Hindlimb muscle (tissue), 1 donor: Measurements from ENCODE around the gene CD6. TPM values are rescaled to one million over a fixed set of nuclear protein-coding genes. Genes with fewer than 3 reads are reported as not detected.
"Not testable (repeated sequence)": the region's sequence is repeated elsewhere in the genome, so short reads cannot be mapped to it uniquely, and the experiment has no call there.

Source experiments
- DNase-seq: peaks from one replicate; pipeline ENCODE4 v3.0.0-alpha.2; 2013
- polyA plus RNA-seq: library from polyadenylated mRNA; unstranded; fragments of 120-200 nt; gene quantifications from one replicate; pipeline ENCODE4 v1.2.1, GENCODE V29; 2013; ENCODE audit not compliant: insufficient read length

The CD6 gene
- polyA plus RNA-seq, 1 donor, result 0.40 TPM

- no peak for DNase-seq
These were observed 18.7 kb upstream of the CD6 start for GRCh38 chr11:60952742-60953170.

- no peak for DNase-seq
These were observed 17.7 kb upstream of the CD6 start for GRCh38 chr11:60953781-60954180.

GRCh38 chr11:60954421-60954820 is 17.1 kb upstream of the CD6 start:
- no peak for DNase-seq

GRCh38 chr11:60955571-60955970 is 15.9 kb upstream of the CD6 start:
- DNase-seq, result no peak

DNA sequence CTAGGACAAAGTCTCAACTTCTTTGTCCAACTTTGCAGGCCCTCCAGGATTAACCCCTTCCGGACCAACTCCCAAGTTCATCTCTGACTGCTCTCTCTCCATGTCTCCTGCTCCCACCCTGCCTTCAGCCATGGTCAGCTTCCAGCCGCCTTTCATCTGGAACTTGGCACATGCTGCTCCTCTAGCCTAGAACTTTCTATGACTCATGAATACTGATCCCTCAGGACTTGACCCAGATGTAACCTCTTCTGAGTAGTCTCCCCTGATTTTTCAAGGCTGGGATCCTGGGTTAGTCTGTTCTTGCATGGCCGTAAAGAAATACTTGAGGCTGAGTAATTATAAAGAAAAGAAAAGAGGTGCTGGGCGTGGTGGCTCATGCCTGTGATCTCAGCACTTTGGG is 14.3 kb upstream of the CD6 start:
- no peak for DNase-seq

GRCh38 chr11:60959431-60959830 is 12.0 kb upstream of the CD6 start:
- no peak for DNase-seq

GRCh38 chr11:60960405-60960804 is 11.1 kb upstream of the CD6 start:
- no peak for DNase-seq

- no peak for DNase-seq
These were observed 6.7 kb upstream of the CD6 start for GRCh38 chr11:60964801-60965200.

- no peak for DNase-seq
These were observed 4.6 kb upstream of the CD6 start for GRCh38 chr11:60966890-60967289.

- no peak for DNase-seq
These were observed 3.3 kb upstream of the CD6 start for GRCh38 chr11:60968223-60968622.

DNA sequence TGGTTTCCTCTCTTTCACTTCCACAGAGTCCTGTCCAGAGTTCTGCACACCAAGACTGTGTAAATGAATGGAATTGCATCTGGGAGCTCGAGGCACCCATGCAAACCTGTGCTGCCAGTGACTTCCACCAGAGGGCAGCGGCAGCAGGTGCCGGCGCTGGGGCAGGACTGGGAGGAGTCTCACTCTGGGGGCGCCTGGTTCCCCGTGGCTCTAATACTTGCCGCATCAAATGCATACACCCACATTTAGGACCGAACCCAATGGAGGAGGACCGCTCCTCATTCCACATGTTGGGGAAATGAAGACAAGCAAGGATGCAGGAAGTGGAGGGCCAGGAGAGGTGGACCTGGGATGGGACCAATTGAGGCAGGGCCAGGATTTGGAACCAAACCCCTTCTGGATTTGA is 1.1 kb upstream of the CD6 start:
- DNase-seq, result no peak

DNA sequence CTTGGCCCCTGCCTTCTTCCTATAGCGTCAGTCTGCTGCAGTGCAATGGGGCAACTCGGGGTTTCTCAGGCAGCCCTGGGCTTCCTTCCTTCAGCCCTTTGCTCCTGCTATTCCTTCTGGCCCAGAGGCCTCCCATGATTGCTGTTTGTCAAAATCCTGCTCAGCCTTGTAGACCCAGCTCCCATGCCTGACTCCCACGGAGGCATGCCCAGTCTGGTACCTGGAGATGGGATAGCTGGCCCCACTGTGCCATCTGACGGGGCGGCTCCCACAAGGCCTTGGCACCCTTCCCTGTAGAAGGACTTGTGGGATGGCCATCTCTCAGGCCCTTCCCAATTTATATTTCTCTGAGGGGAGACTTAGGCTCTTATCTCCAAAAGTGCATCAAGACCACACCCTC is 590 bp upstream of the CD6 start:
- no peak for DNase-seq

DNA sequence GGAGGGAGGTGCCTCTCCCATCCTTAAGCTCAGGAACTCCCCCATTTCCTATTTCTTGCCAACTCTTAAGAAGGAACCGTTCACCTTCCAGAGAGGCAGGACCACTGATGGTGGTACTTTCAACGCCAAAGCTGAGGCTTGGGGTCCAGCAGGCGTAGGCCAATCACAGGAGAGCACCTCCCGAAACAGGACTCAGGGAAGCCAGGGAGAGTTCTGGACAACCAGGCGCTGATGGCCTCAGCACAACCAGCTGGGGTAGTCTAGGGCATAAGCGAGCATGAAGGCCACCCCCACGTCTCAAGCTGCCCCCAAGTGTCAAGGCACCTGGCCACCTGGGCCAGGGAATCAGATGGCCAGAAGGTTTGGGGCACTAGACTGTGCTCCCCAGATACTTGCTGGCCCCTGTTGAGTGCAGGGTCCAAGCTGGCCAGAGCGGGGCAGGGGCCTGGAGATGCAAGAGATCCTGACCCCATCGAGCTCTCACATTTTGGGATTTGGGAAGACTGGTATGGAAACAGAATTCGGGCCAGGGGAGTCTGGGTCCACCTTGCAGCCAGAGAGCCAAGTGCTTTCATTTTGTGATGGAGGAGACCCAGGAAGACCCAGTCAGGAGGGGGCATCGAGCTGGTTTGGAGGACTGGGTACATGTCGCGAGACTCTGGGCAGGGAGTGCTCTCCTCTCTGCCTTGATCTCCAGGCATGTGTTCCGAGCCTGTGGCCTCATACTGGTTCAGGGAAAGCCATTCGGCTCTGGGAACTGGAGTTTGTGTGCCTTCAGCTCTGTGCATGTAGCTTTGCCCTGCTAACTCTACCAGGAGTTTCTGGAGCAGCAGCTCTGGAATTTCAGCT is 926 bp downstream of the CD6 start:
- no peak for DNase-seq

- DNase-seq, result no peak
These were observed 2.2 kb downstream of the CD6 start for GRCh38 chr11:60973699-60974098.

- not testable (repeated sequence) for DNase-seq
These were observed 2.8 kb downstream of the CD6 start for GRCh38 chr11:60974316-60974715.

- no peak for DNase-seq
These were observed 3.2 kb downstream of the CD6 start for GRCh38 chr11:60974726-60975125.

- no peak for DNase-seq
These were observed 5.7 kb downstream of the CD6 start for GRCh38 chr11:60977224-60977623.

GRCh38 chr11:60977836-60978235 is 6.4 kb downstream of the CD6 start:
- no peak for DNase-seq

GRCh38 chr11:60978546-60979380 is 7.3 kb downstream of the CD6 start:
- no peak for DNase-seq

GRCh38 chr11:60981515-60981914 is 10.0 kb downstream of the CD6 start:
- no peak for DNase-seq

GRCh38 chr11:60982184-60982583 is 10.7 kb downstream of the CD6 start:
- DNase-seq, result no peak

- DNase-seq, result no peak
These were observed 12.7 kb downstream of the CD6 start for GRCh38 chr11:60984149-60984548.

DNA sequence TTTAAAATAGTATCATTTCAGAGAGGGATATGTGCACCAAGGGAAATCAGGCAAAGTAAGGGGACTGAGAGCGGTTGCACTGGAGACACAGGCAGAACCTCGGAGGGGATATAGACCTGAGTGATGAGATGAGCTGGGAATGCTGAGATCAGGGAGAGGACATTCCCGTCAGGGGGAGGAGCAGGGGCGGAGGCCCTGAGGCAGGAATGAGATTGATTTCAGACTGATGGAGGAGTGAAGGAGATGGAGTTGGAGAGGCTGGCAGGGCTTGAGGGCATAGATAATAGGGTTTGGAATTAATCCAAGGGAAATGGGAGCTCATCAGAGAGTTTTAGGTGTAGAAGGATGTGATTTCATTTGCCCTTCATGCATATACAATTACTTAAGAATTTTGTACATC is 13.2 kb downstream of the CD6 start:
- no peak for DNase-seq

DNA sequence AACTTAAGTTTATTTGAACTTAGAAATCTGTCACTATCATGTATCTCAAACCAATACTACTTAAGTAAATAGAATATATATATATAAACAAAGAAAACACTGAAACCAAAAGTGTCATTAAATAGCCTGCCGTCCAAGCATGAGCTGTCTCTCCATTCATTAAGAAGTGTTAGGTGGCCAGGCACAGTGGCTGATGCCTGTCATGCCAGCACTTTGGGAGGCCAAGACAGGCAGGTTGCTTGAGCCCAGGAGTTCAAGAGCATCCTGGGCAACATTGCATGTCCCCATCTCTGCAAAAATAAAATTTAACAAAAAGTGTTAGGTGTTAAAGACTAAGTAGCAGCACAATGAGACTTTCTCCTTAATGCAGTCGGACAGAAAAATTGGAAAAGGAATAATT is 14.0 kb downstream of the CD6 start:
- no peak for DNase-seq
